Ammon's horn (tissue), 1 donor: ENCODE measurements around the gene ELANE.

Source experiments
- DNase-seq: peaks from one replicate; pipeline ENCODE4 v3.0.0-alpha.2; 2016; ENCODE audit warnings: low spot score

ELANE gene

GRCh38 chr19:898663-899062 is 46.6 kb downstream of the ELANE start:
- DNase-seq: peak; percentile 83

GRCh38 chr19:899336-900042 is 47.4 kb downstream of the ELANE start:
- DNase-seq: no peak

- DNase-seq: no peak
These were observed 47.9 kb downstream of the ELANE start for GRCh38 chr19:900043-900301.

GRCh38 chr19:900302-901111 is 48.4 kb downstream of the ELANE start:
- DNase-seq: no peak

- no peak for DNase-seq
These were observed 49.4 kb downstream of the ELANE start for GRCh38 chr19:901216-902092.

- no peak for DNase-seq
These were observed 49.9 kb downstream of the ELANE start for GRCh38 chr19:902093-902370.

- DNase-seq: no peak
These were observed 50.5 kb downstream of the ELANE start for GRCh38 chr19:902446-903226.

- DNase-seq: no peak
These were observed 51.2 kb downstream of the ELANE start for GRCh38 chr19:903266-903797.

- DNase-seq: no peak
These were observed 52.4 kb downstream of the ELANE start for GRCh38 chr19:904545-904944.
